ENCODE data around the gene USP27X.

The USP27X gene

DNA sequence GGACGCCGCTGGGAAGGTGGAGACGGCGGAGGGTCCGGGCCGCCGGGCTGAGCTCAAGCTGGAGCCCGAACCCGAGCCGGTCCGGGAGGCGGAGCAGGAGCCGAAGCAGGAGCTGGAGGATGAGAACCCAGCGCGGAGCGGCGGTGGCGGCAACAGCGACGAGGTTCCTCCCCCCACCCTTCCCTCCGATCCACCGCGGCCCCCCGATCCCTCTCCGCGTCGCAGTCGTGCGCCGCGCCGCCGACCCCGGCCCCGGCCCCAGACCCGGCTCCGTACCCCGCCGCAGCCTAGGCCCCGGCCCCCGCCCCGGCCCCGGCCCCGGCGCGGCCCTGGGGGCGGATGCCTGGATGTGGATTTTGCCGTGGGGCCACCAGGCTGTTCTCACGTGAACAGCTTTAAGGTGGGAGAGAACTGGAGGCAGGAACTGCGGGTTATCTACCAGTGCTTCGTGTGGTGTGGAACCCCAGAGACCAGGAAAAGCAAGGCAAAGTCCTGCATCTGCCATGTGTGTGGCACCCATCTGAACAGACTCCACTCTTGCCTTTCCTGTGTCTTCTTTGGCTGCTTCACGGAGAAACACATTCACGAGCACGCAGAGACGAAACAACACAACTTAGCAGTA lies 483 bp downstream of the USP27X start:
- TF ChIP-seq, protein P1, sequence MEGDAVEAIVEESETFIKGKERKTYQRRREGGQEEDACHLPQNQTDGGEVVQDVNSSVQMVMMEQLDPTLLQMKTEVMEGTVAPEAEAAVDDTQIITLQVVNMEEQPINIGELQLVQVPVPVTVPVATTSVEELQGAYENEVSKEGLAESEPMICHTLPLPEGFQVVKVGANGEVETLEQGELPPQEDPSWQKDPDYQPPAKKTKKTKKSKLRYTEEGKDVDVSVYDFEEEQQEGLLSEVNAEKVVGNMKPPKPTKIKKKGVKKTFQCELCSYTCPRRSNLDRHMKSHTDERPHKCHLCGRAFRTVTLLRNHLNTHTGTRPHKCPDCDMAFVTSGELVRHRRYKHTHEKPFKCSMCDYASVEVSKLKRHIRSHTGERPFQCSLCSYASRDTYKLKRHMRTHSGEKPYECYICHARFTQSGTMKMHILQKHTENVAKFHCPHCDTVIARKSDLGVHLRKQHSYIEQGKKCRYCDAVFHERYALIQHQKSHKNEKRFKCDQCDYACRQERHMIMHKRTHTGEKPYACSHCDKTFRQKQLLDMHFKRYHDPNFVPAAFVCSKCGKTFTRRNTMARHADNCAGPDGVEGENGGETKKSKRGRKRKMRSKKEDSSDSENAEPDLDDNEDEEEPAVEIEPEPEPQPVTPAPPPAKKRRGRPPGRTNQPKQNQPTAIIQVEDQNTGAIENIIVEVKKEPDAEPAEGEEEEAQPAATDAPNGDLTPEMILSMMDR (IDR thresholded peaks at IDR 0.05; ENCODE audit: control insufficient read depth, insufficient read depth, low read depth, low read length, missing control alignments): no peak
- no peak for DNase-seq (ENCODE audit: low read depth)
- peak overlapping the region; percentile 63 for H3K4me3 ChIP-seq (ENCODE audit: control insufficient read depth, low read depth, low read length)

DNA sequence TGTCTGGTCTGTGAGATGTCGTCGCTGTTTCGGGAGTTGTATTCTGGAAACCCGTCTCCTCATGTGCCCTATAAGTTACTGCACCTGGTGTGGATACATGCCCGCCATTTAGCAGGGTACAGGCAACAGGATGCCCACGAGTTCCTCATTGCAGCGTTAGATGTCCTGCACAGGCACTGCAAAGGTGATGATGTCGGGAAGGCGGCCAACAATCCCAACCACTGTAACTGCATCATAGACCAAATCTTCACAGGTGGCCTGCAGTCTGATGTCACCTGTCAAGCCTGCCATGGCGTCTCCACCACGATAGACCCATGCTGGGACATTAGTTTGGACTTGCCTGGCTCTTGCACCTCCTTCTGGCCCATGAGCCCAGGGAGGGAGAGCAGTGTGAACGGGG lies 1.4 kb downstream of the USP27X start:
- H3K4me3 ChIP-seq (ENCODE audit: control insufficient read depth, low read depth, low read length): no peak overlapping the region
- TF ChIP-seq, protein P1 (IDR thresholded peaks at IDR 0.05; ENCODE audit: control insufficient read depth, insufficient read depth, low read depth, low read length, missing control alignments): no peak
- no peak for DNase-seq (ENCODE audit: low read depth)

- no peak for DNase-seq (ENCODE audit: low read depth)
- no peak overlapping the region for H3K4me3 ChIP-seq (ENCODE audit: control insufficient read depth, low read depth, low read length)
- TF ChIP-seq, protein P1 (IDR thresholded peaks at IDR 0.05; ENCODE audit: control insufficient read depth, insufficient read depth, low read depth, low read length, missing control alignments): peak; percentile 90
These were observed 5.1 kb downstream of the USP27X start for GRCh38 chrX:49884290-49884862.

- TF ChIP-seq, protein P1 (IDR thresholded peaks at IDR 0.05; ENCODE audit: control insufficient read depth, insufficient read depth, low read depth, low read length, missing control alignments): no peak
- no peak overlapping the region for H3K4me3 ChIP-seq (ENCODE audit: control insufficient read depth, low read depth, low read length)
- DNase-seq (ENCODE audit: low read depth): no peak
These were observed 13.3 kb downstream of the USP27X start for GRCh38 chrX:49892542-49892941.

- DNase-seq (ENCODE audit: low read depth): no peak
- H3K4me3 ChIP-seq (ENCODE audit: control insufficient read depth, low read depth, low read length): no peak overlapping the region
- TF ChIP-seq, protein P1 (IDR thresholded peaks at IDR 0.05; ENCODE audit: control insufficient read depth, insufficient read depth, low read depth, low read length, missing control alignments): no peak
These were observed 17.7 kb downstream of the USP27X start for GRCh38 chrX:49896951-49897350.

DNA sequence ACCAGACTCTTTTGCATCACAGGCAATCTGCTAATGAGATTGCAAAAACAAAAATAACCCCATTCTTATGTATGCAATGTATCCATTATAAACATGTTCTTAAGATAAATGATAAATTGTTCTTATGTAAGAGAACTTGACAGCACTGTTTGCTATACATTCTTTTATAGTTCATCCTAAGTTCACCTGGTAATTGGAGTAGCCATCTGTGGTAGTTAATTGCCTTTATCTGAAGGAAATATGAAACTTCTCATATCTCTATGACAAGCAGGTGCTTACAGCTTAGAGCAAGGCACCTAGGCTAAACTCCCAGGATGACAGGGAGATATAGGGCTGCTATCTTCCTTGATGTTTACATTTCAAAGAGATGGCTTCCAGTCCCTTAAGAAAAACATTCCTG lies 21.8 kb downstream of the USP27X start:
- TF ChIP-seq, protein P1 (IDR thresholded peaks at IDR 0.05; ENCODE audit: control insufficient read depth, insufficient read depth, low read depth, low read length, missing control alignments): no peak
- no peak for DNase-seq (ENCODE audit: low read depth)
- no peak overlapping the region for H3K4me3 ChIP-seq (ENCODE audit: control insufficient read depth, low read depth, low read length)

All from AG09309 (cell line).